ENCODE data around the gene NOS1. TPM values are rescaled to one million over a fixed set of nuclear protein-coding genes. Genes with fewer than 3 reads are reported as not detected.
A peak's percentile ranks its signal among the peaks of the same experiment; 100 is the strongest.

The NOS1 gene
- total RNA-seq, 1 donor from 2014 or later = not detected

- DNase-seq (ENCODE audit: low read depth in 2 of 2) = peak; percentile 17 to 39
Measured at GRCh38 chr12:117331691-117332090, 29.7 kb downstream of the NOS1 start.

- DNase-seq (ENCODE audit: low read depth in 2 of 2) = no peak
Measured at GRCh38 chr12:117330441-117331113, 30.8 kb downstream of the NOS1 start.

GRCh38 chr12:117329756-117330155 is 31.7 kb downstream of the NOS1 start:
- DNase-seq (ENCODE audit: low read depth in 2 of 2) = no peak

- DNase-seq (ENCODE audit: low read depth in 2 of 2) = no peak
Measured at GRCh38 chr12:117328556-117329100, 32.8 kb downstream of the NOS1 start.

GRCh38 chr12:117322428-117322827 is 39.0 kb downstream of the NOS1 start:
- DNase-seq (ENCODE audit: low read depth in 2 of 2) = no peak

- DNase-seq (ENCODE audit: low read depth in 2 of 2) = no peak
Measured at GRCh38 chr12:117321572-117321971, 39.9 kb downstream of the NOS1 start.

- DNase-seq (ENCODE audit: low read depth in 2 of 2) = no peak
Measured at GRCh38 chr12:117318591-117318990, 42.8 kb downstream of the NOS1 start.

GRCh38 chr12:117316336-117316735 is 45.1 kb downstream of the NOS1 start:
- no peak for DNase-seq (ENCODE audit: low read depth in 2 of 2)

- DNase-seq (ENCODE audit: low read depth in 2 of 2) = no peak
Measured at GRCh38 chr12:117313926-117314325, 47.5 kb downstream of the NOS1 start.

GRCh38 chr12:117312770-117313169 is 48.7 kb downstream of the NOS1 start:
- no peak for DNase-seq (ENCODE audit: low read depth in 2 of 2)

- DNase-seq (ENCODE audit: low read depth in 2 of 2) = no peak
Measured at GRCh38 chr12:117309276-117309925, 52.0 kb downstream of the NOS1 start.

- no peak for DNase-seq (ENCODE audit: low read depth in 2 of 2)
Measured at GRCh38 chr12:117300174-117300573, 61.3 kb downstream of the NOS1 start.

GRCh38 chr12:117298648-117299225 is 62.7 kb downstream of the NOS1 start:
- DNase-seq (ENCODE audit: low read depth in 2 of 2) = no peak

- DNase-seq (ENCODE audit: low read depth in 2 of 2) = no peak
Measured at GRCh38 chr12:117298191-117298590, 63.2 kb downstream of the NOS1 start.

GRCh38 chr12:117294189-117294603 is 67.2 kb downstream of the NOS1 start:
- no peak for DNase-seq (ENCODE audit: low read depth in 2 of 2)

- no peak for DNase-seq (ENCODE audit: low read depth in 2 of 2)
Measured at GRCh38 chr12:117293510-117293909, 67.9 kb downstream of the NOS1 start.

- DNase-seq (ENCODE audit: low read depth in 2 of 2) = no peak
Measured at GRCh38 chr12:117292688-117293087, 68.7 kb downstream of the NOS1 start.

GRCh38 chr12:117284140-117284539 is 77.3 kb downstream of the NOS1 start:
- no peak for DNase-seq (ENCODE audit: low read depth in 2 of 2)

GRCh38 chr12:117282490-117282889 is 78.9 kb downstream of the NOS1 start:
- DNase-seq (ENCODE audit: low read depth in 2 of 2) = no peak

- DNase-seq (ENCODE audit: low read depth in 2 of 2) = no peak
Measured at GRCh38 chr12:117280019-117280680, 81.3 kb downstream of the NOS1 start.

- DNase-seq (ENCODE audit: low read depth in 2 of 2) = no peak
Measured at GRCh38 chr12:117279606-117280005, 81.8 kb downstream of the NOS1 start.

- DNase-seq (ENCODE audit: low read depth in 2 of 2) = no peak
Measured at GRCh38 chr12:117277875-117278274, 83.6 kb downstream of the NOS1 start.
